ENCODE measurements around the gene SLC35B3. TPM values are rescaled to one million over a fixed set of nuclear protein-coding genes. Genes with fewer than 3 reads are reported as not detected.
"Not testable (repeated sequence)": the region's sequence is repeated elsewhere in the genome, so short reads cannot be mapped to it uniquely, and the experiment has no call there.

The SLC35B3 gene
- total and polyA plus RNA-seq, 2 of the 8 experiments (the other 6 are each of a cell fraction or from before 2014, with no cell fraction given): 5.5 to 9.8 TPM

- TF ChIP-seq MAX (IDR thresholded peaks at IDR 0.05): no peak
These were observed 5.5 kb downstream of the SLC35B3 start (continued) for GRCh38 chr6:8429821-8430220.

- CTCF ChIA-PET (ENCODE audit: partially characterized antibody): interaction anchor here (1.5 kb wide), 1 partner anchor 17 kb away, joined by 3 read pairs; no protein-coding TSS in a partner anchor
These were observed 8.8 kb downstream of the SLC35B3 start for GRCh38 chr6:8426544-8426943.

More at GRCh38 chr6:8426544-8426943, 8.8 kb downstream of the SLC35B3 start:
- H3K4ac ChIP-seq (replicated peaks; ENCODE audit: insufficient read length, low read depth, low read length); H3K9me3 ChIP-seq (ENCODE audit: insufficient read depth in 2 of 2, low read depth in 1 of 2, low read length in 1 of 2); H4K8ac ChIP-seq (ENCODE audit: extremely low read depth, insufficient read depth, low read length); H2BK20ac ChIP-seq (ENCODE audit: low read length); H2BK120ac ChIP-seq (replicated peaks; ENCODE audit: low read depth, low read length); H3K4me3 ChIP-seq (ENCODE audit: extremely low read depth in 1 of 4, insufficient read depth in 2 of 4, low read depth in 3 of 4, low read length in 4 of 4); H4K91ac ChIP-seq (replicated peaks; ENCODE audit: insufficient read length, low read length); H3K56ac ChIP-seq (replicated peaks; ENCODE audit: insufficient read length, low read depth, low read length); H2AFZ ChIP-seq (ENCODE audit: low read length); H2BK12ac ChIP-seq (ENCODE audit: low read depth, low read length); H3K79me2 ChIP-seq (ENCODE audit: control insufficient read depth in 1 of 2, insufficient read depth in 2 of 2, low read length in 2 of 2); H2AK5ac ChIP-seq (ENCODE audit: low read depth, low read length); H3K27ac ChIP-seq (ENCODE audit: low read depth, low read length); H2BK15ac ChIP-seq (ENCODE audit: low read length); POLR2A ChIA-PET (ENCODE audit: partially characterized antibody); H4K20me1 ChIP-seq (replicated peaks in 1 of 2; ENCODE audit: control insufficient read depth in 1 of 2, insufficient read depth in 2 of 2, low read length in 2 of 2); FAIRE-seq; DNase-seq (ENCODE audit: low read depth in 1 of 2, low spot score in 2 of 2); H4K5ac ChIP-seq (ENCODE audit: insufficient read length, low read depth, low read length); H3K9ac ChIP-seq (replicated peaks in 1 of 4; ENCODE audit: extremely low read depth in 1 of 4, low read depth in 3 of 4, low read length in 3 of 4); H3K23ac ChIP-seq (ENCODE audit: insufficient read length); H3K79me1 ChIP-seq (ENCODE audit: low read depth, low read length); H3K27me3 ChIP-seq (replicated peaks in 1 of 4; ENCODE audit: control insufficient read depth in 3 of 4, extremely low read depth in 1 of 4, insufficient read depth in 3 of 4, low read length in 3 of 4); H3K4me2 ChIP-seq (ENCODE audit: insufficient read depth in 1 of 2, low read depth in 2 of 2, low read length in 2 of 2); H3K18ac ChIP-seq (ENCODE audit: extremely low read depth, low read length); H3K23me2 ChIP-seq (ENCODE audit: low read depth, low read length); H2BK5ac ChIP-seq (ENCODE audit: low read depth, low read length); H3K4me1 ChIP-seq (replicated peaks in 1 of 4; ENCODE audit: control insufficient read depth in 3 of 4, insufficient read depth in 4 of 4, low read length in 3 of 4); H3K14ac ChIP-seq (ENCODE audit: insufficient read length): not testable (repeated sequence)
- WGBS, 2 experiments (ENCODE audit: extremely low coverage in 1 of 2, insufficient coverage in 1 of 2, insufficient read length in 1 of 2, insufficient replicate concordance in 2 of 2, low coverage in 1 of 2, low lambda C conversion rate in 2 of 2, missing lambda C conversion rate in 1 of 2): 92% methylated on average over 2 of the region's 2 CpGs; no CpG with 5 or more reads in 1 of the 2 experiments
- H3K36me3 ChIP-seq (ENCODE audit: control insufficient read depth in 2 of 4, insufficient read depth in 4 of 4, low read length in 3 of 4): peaks cover 0 to 34% (median 12%) of the 10 kb centered on the region in 4 experiments; a peak in 5 of 8 replicates

Measured in H1 (cell line).